ENCODE results near the gene FAM174C. TPM values are rescaled to one million over a fixed set of nuclear protein-coding genes. Genes with fewer than 3 reads are reported as not detected.
"Not testable (repeated sequence)": the region's sequence is repeated elsewhere in the genome, so short reads cannot be mapped to it uniquely, and the experiment has no call there.

Gene FAM174C
- total RNA-seq, 4 donors from 2014 or later: 44.3 to 72.5 (median 58.2) TPM

- H3K4me1 ChIP-seq: peaks cover 9% of the 10 kb centered on the region
- no peaks in the 10 kb centered on the region for H3K36me3 ChIP-seq
- no peak for DNase-seq (ENCODE audit: low spot score in 2 of 2)
- H3K27me3 ChIP-seq: peaks cover 24% of the 10 kb centered on the region
- no peaks in the 10 kb centered on the region for H3K9me3 ChIP-seq
- H3K4me3 ChIP-seq: no peak overlapping the region
- WGBS: 80% methylated on average over 9 of the region's 34 CpGs
- no peak overlapping the region for H3K27ac ChIP-seq
- no peak for TF ChIP-seq CTCF (IDR thresholded peaks at IDR 0.05)
- TF ChIP-seq EP300 (IDR thresholded peaks at IDR 0.05): no peak
- no peak for TF ChIP-seq POLR2A (IDR thresholded peaks at IDR 0.05)
- no peak for TF ChIP-seq POLR2AphosphoS5 (IDR thresholded peaks at IDR 0.05)
These were observed 24.5 kb downstream of the FAM174C start for GRCh38 chr19:1299801-1300200.

- H3K4me3 ChIP-seq: no peak overlapping the region
- WGBS: 81% methylated on average over 35 of the region's 35 CpGs
- H3K9me3 ChIP-seq: no peaks in the 10 kb centered on the region
- DNase-seq (ENCODE audit: low spot score in 2 of 2): no peak
- no peaks in the 10 kb centered on the region for H3K4me1 ChIP-seq
- TF ChIP-seq EP300 (IDR thresholded peaks at IDR 0.05): no peak
- no peak for TF ChIP-seq CTCF (IDR thresholded peaks at IDR 0.05)
- TF ChIP-seq POLR2AphosphoS5 (IDR thresholded peaks at IDR 0.05): no peak
- no peak for TF ChIP-seq POLR2A (IDR thresholded peaks at IDR 0.05)
- no peaks in the 10 kb centered on the region for H3K36me3 ChIP-seq
- peaks cover 13% of the 10 kb centered on the region for H3K27me3 ChIP-seq
- H3K27ac ChIP-seq: no peak overlapping the region
These were observed 25.6 kb downstream of the FAM174C start for GRCh38 chr19:1300744-1301490.

- peaks cover 5% of the 10 kb centered on the region for H3K27me3 ChIP-seq
- H3K36me3 ChIP-seq: no peaks in the 10 kb centered on the region
- no peaks in the 10 kb centered on the region for H3K9me3 ChIP-seq
- no peak overlapping the region for H3K27ac ChIP-seq
- TF ChIP-seq POLR2AphosphoS5 (IDR thresholded peaks at IDR 0.05) (no peak), POLR2A (IDR thresholded peaks at IDR 0.05) (no peak), EP300 (IDR thresholded peaks at IDR 0.05) (no peak), CTCF (IDR thresholded peaks at IDR 0.05) (no peak)
- WGBS: 80% methylated on average over 19 of the region's 36 CpGs
- no peak for DNase-seq (ENCODE audit: low spot score in 2 of 2)
- no peak overlapping the region for H3K4me3 ChIP-seq
- no peaks in the 10 kb centered on the region for H3K4me1 ChIP-seq
These were observed 27.4 kb downstream of the FAM174C start for GRCh38 chr19:1302533-1303239.

GRCh38 chr19:1304197-1304924 is 29.0 kb downstream of the FAM174C start:
- Histone ChIP-seq H3K9me3 (no peaks in the 10 kb centered on the region), H3K27ac (no peak overlapping the region), H3K4me1 (no peaks in the 10 kb centered on the region), H3K4me3 (no peak overlapping the region), H3K36me3 (no peaks in the 10 kb centered on the region), H3K27me3 (peaks cover 9% of the 10 kb centered on the region)
- peak in 1 of 2 donors; percentile 55 for DNase-seq (ENCODE audit: low spot score in 2 of 2)
- TF ChIP-seq EP300 (IDR thresholded peaks at IDR 0.05) (no peak), POLR2A (IDR thresholded peaks at IDR 0.05) (no peak), CTCF (IDR thresholded peaks at IDR 0.05) (no peak), POLR2AphosphoS5 (IDR thresholded peaks at IDR 0.05) (no peak)
- WGBS: 96% methylated on average over 8 of the region's 28 CpGs

GRCh38 chr19:1305354-1305753 is 30.0 kb downstream of the FAM174C start:
- WGBS: 84% methylated on average over 9 of the region's 9 CpGs
- H3K27ac ChIP-seq; H3K4me3 ChIP-seq; DNase-seq (ENCODE audit: low spot score in 2 of 2); H3K4me1 ChIP-seq; H3K9me3 ChIP-seq; H3K36me3 ChIP-seq: not testable (repeated sequence)
- H3K27me3 ChIP-seq: peaks cover 11% of the 10 kb centered on the region

Data from suprapubic skin (tissue), 4 donors.